Nephron (organoid): Measurements from ENCODE around the gene RAB3GAP2.
"Not testable (repeated sequence)": the region's sequence is repeated elsewhere in the genome, so short reads cannot be mapped to it uniquely, and the experiment has no call there.

Experiments used
- H3K27ac Mint-ChIP-seq, 3 experiments: 2 replicates each; pipeline ENCODE4 v1.8.0; 2020; ENCODE audit warnings: mixed read lengths in 3 of 3, mild to moderate bottlenecking in 2 of 3, moderate library complexity in 1 of 3
- H3K27me3 Mint-ChIP-seq: 2 replicates; pipeline ENCODE4 v1.8.0; 2021; ENCODE audit warnings: low read depth, mild to moderate bottlenecking, moderate library complexity, mixed read lengths
- H3K36me3 Mint-ChIP-seq: 2 replicates; pipeline ENCODE4 v1.8.0; 2020; ENCODE audit warnings: low read depth, mixed read lengths
- H3K4me1 Mint-ChIP-seq: 2 replicates; pipeline ENCODE4 v1.8.0; 2020; ENCODE audit warnings: mixed read lengths
- H3K4me3 Mint-ChIP-seq, 3 experiments: 2 replicates each; pipeline ENCODE4 v1.8.0; 2020; ENCODE audit warnings: mild to moderate bottlenecking in 3 of 3, mixed read lengths in 3 of 3, moderate library complexity in 2 of 3
- H3K9me3 Mint-ChIP-seq: 2 replicates; pipeline ENCODE4 v1.8.0; 2020; ENCODE audit warnings: mixed read lengths
- CTCF ChIP-seq, 3 experiments: fragments of 200-600 bp; sonication (generic); IDR thresholded peaks; one replicate each; pipeline ENCODE4 v1.5.0; 2021; ENCODE audit warnings: antibody characterized with exemption in 3 of 3; ENCODE audit not compliant: unreplicated experiment in 3 of 3

The RAB3GAP2 gene

GRCh38 chr1:220251272-220251671, 21.0 kb downstream of the RAB3GAP2 start:
- H3K36me3 Mint-ChIP-seq: peaks cover 95% of the 10 kb centered on the region
- no peak overlapping the region for H3K27ac Mint-ChIP-seq
- no peaks in the 10 kb centered on the region for H3K4me1 Mint-ChIP-seq
- no peak overlapping the region for H3K4me3 Mint-ChIP-seq
- TF ChIP-seq CTCF (IDR thresholded peaks at IDR 0.05; ENCODE audit: unreplicated experiment in 3 of 3): no peak
- no peaks in the 10 kb centered on the region for H3K27me3 Mint-ChIP-seq
- peaks cover 68% of the 10 kb centered on the region for H3K9me3 Mint-ChIP-seq

- H3K9me3 Mint-ChIP-seq: peaks cover 68% of the 10 kb centered on the region
- H3K27ac Mint-ChIP-seq: no peak overlapping the region
- H3K27me3 Mint-ChIP-seq: no peaks in the 10 kb centered on the region
- H3K4me1 Mint-ChIP-seq: no peaks in the 10 kb centered on the region
- no peak for TF ChIP-seq CTCF (IDR thresholded peaks at IDR 0.05; ENCODE audit: unreplicated experiment in 3 of 3)
- peaks cover 95% of the 10 kb centered on the region for H3K36me3 Mint-ChIP-seq
- H3K4me3 Mint-ChIP-seq: no peak overlapping the region
Measured at GRCh38 chr1:220250681-220251080, 21.6 kb downstream of the RAB3GAP2 start.

- no peak for TF ChIP-seq CTCF (IDR thresholded peaks at IDR 0.05; ENCODE audit: unreplicated experiment in 3 of 3)
- no peaks in the 10 kb centered on the region for H3K4me1 Mint-ChIP-seq
Measured at GRCh38 chr1:220249522-220249921, 22.7 kb downstream of the RAB3GAP2 start.

GRCh38 chr1:220248715-220249265, 23.5 kb downstream of the RAB3GAP2 start:
- H3K36me3 Mint-ChIP-seq: peaks cover 92% of the 10 kb centered on the region
- not testable (repeated sequence) for H3K4me1 Mint-ChIP-seq

More at GRCh38 chr1:220249522-220249921, 22.7 kb downstream of the RAB3GAP2 start:
- Mint-ChIP-seq H3K27me3 (no peaks in the 10 kb centered on the region), H3K9me3 (peaks cover 67% of the 10 kb centered on the region), H3K27ac (no peak overlapping the region), H3K36me3 (peaks cover 92% of the 10 kb centered on the region), H3K4me3 (no peak overlapping the region)

GRCh38 chr1:220245900-220246299, 26.4 kb downstream of the RAB3GAP2 start:
- peaks cover 68% of the 10 kb centered on the region for H3K36me3 Mint-ChIP-seq
- not testable (repeated sequence) for H3K27me3 Mint-ChIP-seq, H3K27ac Mint-ChIP-seq, H3K4me3 Mint-ChIP-seq, H3K4me1 Mint-ChIP-seq
- H3K9me3 Mint-ChIP-seq: peaks cover 59% of the 10 kb centered on the region

More at GRCh38 chr1:220248715-220249265, 23.5 kb downstream of the RAB3GAP2 start:
- not testable (repeated sequence) for H3K27ac Mint-ChIP-seq, H3K4me3 Mint-ChIP-seq, H3K27me3 Mint-ChIP-seq
- H3K9me3 Mint-ChIP-seq: peaks cover 72% of the 10 kb centered on the region

GRCh38 chr1:220243947-220244346, 28.3 kb downstream of the RAB3GAP2 start:
- H3K4me3 Mint-ChIP-seq: no peak overlapping the region
- no peaks in the 10 kb centered on the region for H3K27me3 Mint-ChIP-seq
- no peak overlapping the region for H3K27ac Mint-ChIP-seq
- no peak for TF ChIP-seq CTCF (IDR thresholded peaks at IDR 0.05; ENCODE audit: unreplicated experiment in 3 of 3)
- peaks cover 40% of the 10 kb centered on the region for H3K9me3 Mint-ChIP-seq
- peaks cover 49% of the 10 kb centered on the region for H3K36me3 Mint-ChIP-seq
- no peaks in the 10 kb centered on the region for H3K4me1 Mint-ChIP-seq

- no peak for TF ChIP-seq CTCF (IDR thresholded peaks at IDR 0.05; ENCODE audit: unreplicated experiment in 3 of 3)
- no peak overlapping the region for H3K4me3 Mint-ChIP-seq
- no peaks in the 10 kb centered on the region for H3K27me3 Mint-ChIP-seq
- peaks cover 22% of the 10 kb centered on the region for H3K9me3 Mint-ChIP-seq
- no peaks in the 10 kb centered on the region for H3K4me1 Mint-ChIP-seq
- peaks cover 25% of the 10 kb centered on the region for H3K36me3 Mint-ChIP-seq
- H3K27ac Mint-ChIP-seq: no peak overlapping the region
Measured at GRCh38 chr1:220241072-220241663, 31.1 kb downstream of the RAB3GAP2 start.
